Kidney epithelial cell (primary cell): ENCODE data around the gene ENG. TPM values are rescaled to one million over a fixed set of nuclear protein-coding genes. Genes with fewer than 3 reads are reported as not detected.

Experiments used
- DNase-seq: peaks from one replicate; pipeline ENCODE4 v3.0.0-alpha.2; 2010; ENCODE audit warnings: low read depth
- H3K27me3 ChIP-seq: 2 replicates; pipeline ENCODE4 v1.6.0; 2011; ENCODE audit warnings: low read length; ENCODE audit not compliant: control insufficient read depth, insufficient read depth
- H3K36me3 ChIP-seq: 2 replicates; pipeline ENCODE4 v1.5.1; 2011; ENCODE audit warnings: low read length; ENCODE audit not compliant: control insufficient read depth, insufficient read depth
- H3K4me3 ChIP-seq: 2 replicates; pipeline ENCODE4 v1.5.1; 2011; ENCODE audit warnings: low read depth, mild to moderate bottlenecking, control low read depth, low read length
- total RNA-seq: library from RNA; depleted of rRNA; stranded (reverse); fragments of >200 nt; gene quantifications from 2 replicates; pipeline ENCODE4 v1.2.3, GENCODE V29; 2015
- TF ChIP-seq, protein P1 (sequence below): IDR thresholded peaks from 2 replicates; pipeline ENCODE4 v1.5.1; 2011; ENCODE audit warnings: mild to moderate bottlenecking, moderate library complexity, low read length, control low read depth, inconsistent platforms; ENCODE audit not compliant: insufficient read depth, poor library complexity, severe bottlenecking

ENG gene
- total RNA-seq, 1 donor from 2014 or later: 3.4 TPM

DNA sequence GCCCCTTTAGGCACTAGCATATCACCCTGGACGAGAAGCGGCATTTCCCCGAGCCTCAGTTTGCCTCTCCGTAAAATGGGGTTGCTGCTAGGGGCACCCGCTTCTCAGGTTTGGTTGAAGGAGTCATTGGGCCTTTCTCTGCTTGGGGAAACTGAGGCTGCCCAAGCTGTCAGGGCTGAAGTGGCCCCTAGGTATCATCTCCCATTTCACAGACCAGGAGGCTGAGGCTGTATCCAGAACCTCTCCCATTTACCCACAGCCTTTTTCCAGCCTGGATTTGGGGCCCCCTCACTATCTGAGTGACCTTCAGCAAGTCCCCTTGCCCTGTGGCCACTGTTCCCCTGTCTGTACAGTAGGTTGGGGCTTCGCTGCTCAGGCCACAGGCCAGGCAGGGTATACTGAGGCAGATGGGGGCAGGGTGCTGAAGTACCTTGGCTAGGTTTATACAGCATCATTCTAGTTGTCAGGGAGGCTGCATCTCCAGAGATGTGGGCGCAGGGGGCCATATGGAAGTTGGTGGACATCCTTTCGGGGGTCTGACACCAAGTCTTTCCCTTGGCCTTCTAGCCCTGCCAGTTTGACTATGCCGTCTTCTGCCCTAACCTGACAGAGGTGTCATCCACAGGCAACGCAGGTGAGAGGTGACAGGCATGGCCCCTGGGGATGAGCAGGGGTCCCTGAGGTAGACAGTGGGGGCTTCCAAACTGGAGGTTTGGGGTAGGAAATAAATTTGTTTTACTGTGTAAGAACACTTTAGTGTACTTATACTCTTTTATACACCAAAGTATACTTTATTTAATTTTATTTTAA is 43.9 kb downstream of the ENG start:
- TF ChIP-seq, protein P1, sequence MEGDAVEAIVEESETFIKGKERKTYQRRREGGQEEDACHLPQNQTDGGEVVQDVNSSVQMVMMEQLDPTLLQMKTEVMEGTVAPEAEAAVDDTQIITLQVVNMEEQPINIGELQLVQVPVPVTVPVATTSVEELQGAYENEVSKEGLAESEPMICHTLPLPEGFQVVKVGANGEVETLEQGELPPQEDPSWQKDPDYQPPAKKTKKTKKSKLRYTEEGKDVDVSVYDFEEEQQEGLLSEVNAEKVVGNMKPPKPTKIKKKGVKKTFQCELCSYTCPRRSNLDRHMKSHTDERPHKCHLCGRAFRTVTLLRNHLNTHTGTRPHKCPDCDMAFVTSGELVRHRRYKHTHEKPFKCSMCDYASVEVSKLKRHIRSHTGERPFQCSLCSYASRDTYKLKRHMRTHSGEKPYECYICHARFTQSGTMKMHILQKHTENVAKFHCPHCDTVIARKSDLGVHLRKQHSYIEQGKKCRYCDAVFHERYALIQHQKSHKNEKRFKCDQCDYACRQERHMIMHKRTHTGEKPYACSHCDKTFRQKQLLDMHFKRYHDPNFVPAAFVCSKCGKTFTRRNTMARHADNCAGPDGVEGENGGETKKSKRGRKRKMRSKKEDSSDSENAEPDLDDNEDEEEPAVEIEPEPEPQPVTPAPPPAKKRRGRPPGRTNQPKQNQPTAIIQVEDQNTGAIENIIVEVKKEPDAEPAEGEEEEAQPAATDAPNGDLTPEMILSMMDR: no peak
- no peak overlapping the region for H3K4me3 ChIP-seq
- H3K36me3 ChIP-seq: peaks cover 9% of the 10 kb centered on the region

GRCh38 chr9:127809540-127810377 is 44.7 kb downstream of the ENG start:
- no peak for DNase-seq
- TF ChIP-seq, protein P1: no peak
- peaks cover 9% of the 10 kb centered on the region for H3K36me3 ChIP-seq
- H3K4me3 ChIP-seq: no peak overlapping the region
- no peaks in the 10 kb centered on the region for H3K27me3 ChIP-seq

More for the DNA sequence above, 43.9 kb downstream of the ENG start:
- no peaks in the 10 kb centered on the region for H3K27me3 ChIP-seq
- no peak for DNase-seq

DNA sequence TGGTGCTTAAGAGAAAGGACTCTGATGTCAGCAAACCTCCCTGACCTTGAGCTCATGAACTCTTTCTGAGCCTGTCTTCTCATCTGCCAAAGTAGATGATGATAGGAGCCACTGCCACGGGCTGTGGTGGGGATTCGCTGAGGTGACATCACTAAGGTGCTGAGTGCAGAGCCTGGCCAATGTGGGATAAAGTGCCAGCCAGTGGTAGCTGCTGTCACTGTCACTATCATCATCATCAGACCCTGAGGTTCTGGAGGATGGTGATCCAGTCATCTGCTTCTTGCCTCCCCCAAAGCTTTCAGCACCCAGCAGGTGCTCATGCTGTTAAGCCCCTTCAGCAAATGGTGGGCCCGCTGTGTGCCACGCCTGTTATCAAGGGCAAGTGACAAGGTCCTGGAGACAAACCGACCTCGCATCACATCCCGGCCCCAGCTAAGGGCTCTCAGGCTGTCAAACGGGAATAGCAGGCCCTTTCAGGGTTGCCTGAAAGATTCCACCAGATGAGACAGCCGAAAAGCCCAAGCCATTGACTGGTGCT is 45.4 kb downstream of the ENG start:
- Histone ChIP-seq H3K27me3 (no peaks in the 10 kb centered on the region), H3K4me3 (no peak overlapping the region), H3K36me3 (peaks cover 9% of the 10 kb centered on the region)
- TF ChIP-seq, protein P1: no peak
- DNase-seq: no peak

- Histone ChIP-seq H3K27me3 (no peaks in the 10 kb centered on the region), H3K36me3 (peaks cover 9% of the 10 kb centered on the region), H3K4me3 (no peak overlapping the region)
- TF ChIP-seq, protein P1: no peak
- no peak for DNase-seq
Observed at GRCh38 chr9:127808347-127809001, 46.0 kb downstream of the ENG start.

- DNase-seq: no peak
- peaks cover 4% of the 10 kb centered on the region for H3K36me3 ChIP-seq
- no peaks in the 10 kb centered on the region for H3K27me3 ChIP-seq
- no peak overlapping the region for H3K4me3 ChIP-seq
- TF ChIP-seq, protein P1: no peak
Observed at GRCh38 chr9:127806871-127807270, 47.6 kb downstream of the ENG start.
